Measurements from ENCODE around the gene EDC3. TPM values are rescaled to one million over a fixed set of nuclear protein-coding genes. Genes with fewer than 3 reads are reported as not detected.
"Not testable (repeated sequence)": the region's sequence is repeated elsewhere in the genome, so short reads cannot be mapped to it uniquely, and the experiment has no call there.

The EDC3 gene
- polyA plus RNA-seq (2011; rRNA removed) = 23.2 and 31.2 TPM in 2 replicates
- 18.4 and 21.3 TPM in 2 replicates for polyA plus RNA-seq (2012; cell fraction: cytosol; rRNA removed)
- 31.0 and 34.5 TPM in 2 replicates for polyA plus RNA-seq (2012; cell fraction: nucleus; rRNA removed)
- polyA plus RNA-seq (2017; fragmentation: RNase III; extraction: RNeasy Plus Mini Kit Qiagen cat#74134 plus additional on column Dnase treatment) = 17.7 to 24.1 TPM (median 23.4 TPM) in 3 replicates
- polyA minus RNA-seq (2011; rRNA and poly(A)+ RNA removed) = 48.8 and 53.9 TPM in 2 replicates

- ChIA-PET CTCF (interaction anchor here (1.7 to 2.1 kb wide), 2 partner anchors 61 to 76 kb away, joined by 4 to 9 read pairs; no protein-coding TSS in a partner anchor), POLR2A (no interaction called here)
- H3K4me2 ChIP-seq = peak within 1 kb of the TSS; percentile 94
- H3K27ac ChIP-seq = peak within 1 kb of the TSS; percentile 88 to 90
- TF ChIP-seq POLR2A (IDR thresholded peaks at IDR 0.05; ENCODE audit: low read length) = peak; percentile 27; the same call in 1 of the 2 replicates
- no peak for TF ChIP-seq RAD21 (conservative IDR thresholded peaks at IDR 0.05 in 1 of 2, IDR thresholded peaks at IDR 0.05 in 1 of 2)
- peak in 1 of 2 experiments; percentile 67; a peak in 2 of 5 replicates for TF ChIP-seq JUN (IDR thresholded peaks at IDR 0.05)
- TF ChIP-seq MAX (IDR thresholded peaks at IDR 0.05) = peak; percentile 48; the same call in 1 of the 2 replicates
- peak; percentile 77 for TF ChIP-seq KDM5A (IDR thresholded peaks at IDR 0.05)
- no peak for TF ChIP-seq ATOH8 (CRISPR knock-in tag; IDR thresholded peaks at IDR 0.05; ENCODE audit: low read depth)
- TF ChIP-seq ESRRA (IDR thresholded peaks at IDR 0.05; ENCODE audit: borderline replicate concordance, low read length) = no peak
- TF ChIP-seq HEYL (CRISPR knock-in tag; IDR thresholded peaks at IDR 0.05) = no peak
- no peak for TF ChIP-seq ZC3H11A (IDR thresholded peaks at IDR 0.05)
- no peak for TF ChIP-seq ZNF302 (CRISPR knock-in tag; IDR thresholded peaks at IDR 0.05)
- no peak for TF ChIP-seq E2F6 (IDR thresholded peaks at IDR 0.05; ENCODE audit: borderline replicate concordance, low read depth)
- TF ChIP-seq PHF8 (IDR thresholded peaks at IDR 0.05; ENCODE audit: borderline replicate concordance, low read depth) = peak; percentile 86; the same call in 1 of the 2 replicates
- DNase-seq (ENCODE audit: low read depth in 1 of 2, low spot score in 1 of 2) = peak; percentile 69 to 79
- H3K4me3 ChIP-seq = peak within 1 kb of the TSS; percentile 71
- FAIRE-seq = no peak
- peak; percentile 96 to 97 for ATAC-seq
- H3K4me1 ChIP-seq = peaks cover 15% of the 10 kb centered on the region; the same call in 1 of the 3 replicates
- 0% methylated on average over 20 of the region's 46 CpGs for WGBS (ENCODE audit: missing lambda C conversion rate)
- H3K9me3 ChIP-seq = no peaks in the 10 kb centered on the region
Observed at GRCh38 chr15:74695597-74696397, at the start of gene EDC3. EDC3 (minus strand) TSS chr15:74696024; CDS start chr15:74675124, 20,900 bp downstream.

GRCh38 chr15:74742422-74742821, 46.6 kb upstream of the EDC3 start:
- no peak overlapping the region for H3K27ac ChIP-seq
- FAIRE-seq = no peak
- ATAC-seq = no peak
- TF ChIP-seq PBX3 (IDR thresholded peaks at IDR 0.05) (no peak), TP53 (CRISPR knock-in tag; IDR thresholded peaks at IDR 0.05) (no peak), ATOH8 (CRISPR knock-in tag; IDR thresholded peaks at IDR 0.05; ENCODE audit: low read depth) (no peak), FOSB (CRISPR knock-in tag; IDR thresholded peaks at IDR 0.05) (no peak), ESRRA (IDR thresholded peaks at IDR 0.05; ENCODE audit: borderline replicate concordance, low read length) (no peak), NPAS2 (CRISPR knock-in tag; IDR thresholded peaks at IDR 0.05; ENCODE audit: borderline replicate concordance) (no peak), RAD21 (conservative IDR thresholded peaks at IDR 0.05 in 1 of 2, IDR thresholded peaks at IDR 0.05 in 1 of 2) (no peak), NFE2L2 (conservative IDR thresholded peaks at IDR 0.05; ENCODE audit: low read length) (no peak), SREBF2 (IDR thresholded peaks at IDR 0.05) (no peak), JUNB (IDR thresholded peaks at IDR 0.05) (no peak), RCOR1 (IDR thresholded peaks at IDR 0.05; ENCODE audit: low read depth, low read length) (no peak), HOXB5 (CRISPR knock-in tag; IDR thresholded peaks at IDR 0.05) (no peak), ELK1 (IDR thresholded peaks at IDR 0.05; ENCODE audit: low read depth, low read length) (no peak), KDM1A (IDR thresholded peaks at IDR 0.05; ENCODE audit: low read depth) (no peak)
- H3K4me1 ChIP-seq = no peaks in the 10 kb centered on the region
- H3K9me3 ChIP-seq = peaks cover 6% of the 10 kb centered on the region; the same call in 1 of the 3 replicates
- no peak for DNase-seq (ENCODE audit: low read depth in 1 of 2, low spot score in 1 of 2)
- POLR2A ChIA-PET = no interaction called here
- H3K4me3 ChIP-seq = no peak overlapping the region
- CTCF ChIA-PET = interaction anchor here (1.5 kb wide), 1 partner anchor 110 kb away, joined by 3 read pairs; no protein-coding TSS in a partner anchor
- 16% methylated on average over 5 of the region's 5 CpGs for WGBS (ENCODE audit: missing lambda C conversion rate)
- H3K4me2 ChIP-seq = no peak overlapping the region

GRCh38 chr15:74738239-74738638, 42.4 kb upstream of the EDC3 start:
- 63% methylated on average over 5 of the region's 5 CpGs for WGBS (ENCODE audit: missing lambda C conversion rate)
- FAIRE-seq, CTCF ChIA-PET: not testable (repeated sequence)

More at GRCh38 chr15:74738239-74738638, 42.4 kb upstream of the EDC3 start:
- POLR2A ChIA-PET; H3K9me3 ChIP-seq; ATAC-seq; H3K4me3 ChIP-seq; H3K4me1 ChIP-seq; DNase-seq (ENCODE audit: low read depth in 1 of 2, low spot score in 1 of 2); H3K4me2 ChIP-seq; H3K27ac ChIP-seq: not testable (repeated sequence)

Data from A549 (cell line).